Subcutaneous adipose tissue (tissue), 4 donors: Measurements from ENCODE around the gene ARHGAP10. TPM values are rescaled to one million over a fixed set of nuclear protein-coding genes. Genes with fewer than 3 reads are reported as not detected.

Source experiments
- CTCF ChIP-seq: fragments of 450-650 bp; IDR thresholded peaks from one replicate; pipeline ENCODE4 v1.5.1; 2016; ENCODE audit warnings: low read depth, mild to moderate bottlenecking, control low read depth, antibody characterized with exemption, moderate library complexity
- total RNA-seq, 4 donors: library from RNA; depleted of rRNA; stranded (reverse); fragments of >200 nt; gene quantifications; one replicate each; pipeline ENCODE4 v1.1.0, GENCODE V29; 2016

The ARHGAP10 gene
- total RNA-seq, 4 donors from 2014 or later = 77.1 to 129 (median 98.1) TPM

- TF ChIP-seq CTCF = no peak
Measured at GRCh38 chr4:147957446-147957845, 225.6 kb downstream of the ARHGAP10 start.

DNA sequence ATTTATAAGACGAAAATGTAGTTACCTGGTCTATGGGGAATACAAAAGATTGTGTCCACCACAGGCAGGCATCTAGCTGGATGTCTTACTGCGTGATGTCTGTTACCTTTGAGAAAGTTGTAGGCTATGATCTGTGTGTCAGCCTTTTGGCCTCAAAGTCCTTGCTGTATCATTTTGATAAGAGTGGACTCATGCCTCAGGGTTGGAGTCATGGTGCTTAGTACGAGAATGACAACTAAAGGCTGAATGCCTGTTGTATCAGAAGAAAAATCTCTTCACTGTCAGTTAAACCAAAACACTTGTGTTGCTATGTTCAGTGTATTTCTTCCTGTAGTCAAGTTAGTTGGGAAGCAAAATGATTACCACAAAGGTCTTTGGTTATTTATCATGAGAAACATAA lies 226.2 kb downstream of the ARHGAP10 start:
- TF ChIP-seq CTCF = no peak

DNA sequence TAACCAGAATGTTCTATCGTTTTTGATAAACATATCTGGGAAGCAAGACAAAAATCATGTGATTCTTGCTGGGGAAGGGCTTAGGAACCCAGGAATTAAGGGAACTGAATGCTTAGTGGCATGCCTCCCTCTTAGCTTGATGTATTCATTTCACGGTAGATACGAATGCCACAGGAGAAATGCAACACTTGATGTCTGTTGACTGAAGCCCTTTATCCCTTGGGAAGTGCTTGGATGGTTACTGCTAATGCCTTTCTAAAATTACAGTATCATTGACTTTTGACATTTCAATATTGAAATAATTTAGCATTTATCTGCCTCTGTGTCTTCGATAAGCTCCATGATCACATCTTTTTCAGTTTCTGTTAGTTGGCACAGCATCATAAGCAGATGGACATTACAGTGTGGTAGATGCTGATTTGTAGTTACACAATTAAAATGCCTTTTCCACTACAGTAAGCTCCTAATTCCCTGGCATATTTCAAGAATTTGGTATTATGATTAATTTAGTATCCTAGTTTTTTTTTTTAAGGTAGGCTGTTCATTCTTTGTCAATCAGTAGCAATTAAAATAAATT lies 226.7 kb downstream of the ARHGAP10 start:
- no peak for TF ChIP-seq CTCF

GRCh38 chr4:147960971-147961370 lies 229.1 kb downstream of the ARHGAP10 start:
- no peak for TF ChIP-seq CTCF

GRCh38 chr4:147963839-147964238 lies 232.0 kb downstream of the ARHGAP10 start:
- no peak for TF ChIP-seq CTCF

DNA sequence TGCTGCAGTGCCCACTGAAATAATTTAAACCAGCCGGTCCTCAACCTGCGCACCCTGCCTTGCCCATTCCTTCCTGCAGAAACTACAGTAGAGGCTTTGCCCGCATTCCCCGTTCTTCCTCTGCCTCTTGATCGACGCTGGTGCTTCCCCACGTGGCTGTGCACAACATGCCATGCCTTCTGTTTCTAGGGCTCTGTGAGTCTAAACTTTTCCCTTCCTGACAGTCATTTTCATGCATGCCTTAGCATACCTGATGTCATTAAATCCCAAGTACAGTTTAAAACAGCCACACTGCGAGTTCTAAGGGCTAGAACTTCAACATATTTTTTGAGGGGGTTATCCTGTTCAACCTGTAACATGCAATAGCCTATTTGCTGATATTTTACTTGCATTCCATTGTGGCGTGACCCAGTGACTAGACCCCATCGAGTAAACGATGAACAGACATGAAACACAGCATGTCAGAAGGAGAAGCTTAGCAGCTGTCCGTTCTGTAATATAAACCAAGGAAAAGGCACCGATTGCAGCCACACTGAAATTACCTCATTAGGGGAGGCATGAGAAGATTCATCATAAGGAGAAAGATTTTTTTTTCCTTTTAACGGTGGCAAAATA lies 232.5 kb downstream of the ARHGAP10 start:
- TF ChIP-seq CTCF = no peak

DNA sequence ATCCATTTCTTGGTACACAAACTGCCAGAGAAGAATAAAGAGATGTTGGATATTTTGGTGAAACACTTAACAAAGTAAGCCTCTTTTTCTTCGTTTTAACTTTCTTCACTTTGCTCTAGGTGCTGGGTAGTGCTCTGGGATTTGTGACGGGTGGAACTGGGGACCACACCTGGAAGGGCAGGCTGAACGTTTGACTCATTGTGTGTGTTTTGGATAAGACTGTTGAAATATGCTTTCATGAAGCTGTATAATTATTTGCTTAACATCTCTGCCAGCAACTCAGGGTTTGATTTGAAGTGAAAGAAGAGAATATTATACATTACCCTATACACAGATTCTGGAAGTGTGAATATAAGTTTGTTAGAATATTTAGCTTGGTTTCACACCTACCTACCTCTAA lies 233.2 kb downstream of the ARHGAP10 start:
- TF ChIP-seq CTCF = no peak
